ENCODE results near the gene ESAM. TPM values are rescaled to one million over a fixed set of nuclear protein-coding genes. Genes with fewer than 3 reads are reported as not detected.

Gene ESAM
- total RNA-seq, 1 experiment from 2014 or later: 0.92 TPM

- H3K27ac Mint-ChIP-seq: no peak overlapping the region
- H3K27me3 Mint-ChIP-seq (ENCODE audit: low read depth): peaks cover 97% of the 10 kb centered on the region
- no peak for DNase-seq
- Histone ChIP-seq H3K79me1 (ENCODE audit: insufficient read depth, low read depth, low read length, poor library complexity, severe bottlenecking) (no peaks in the 10 kb centered on the region), H3K23ac (ENCODE audit: insufficient read length, low read depth, low read length) (no peak overlapping the region), H2AFZ (ENCODE audit: low read length) (no peak overlapping the region), H3T11ph (ENCODE audit: low read length) (no peak overlapping the region), H3K56ac (ENCODE audit: insufficient read length, low read depth, low read length) (no peak overlapping the region), H3K14ac (ENCODE audit: insufficient read depth, low read length) (no peak overlapping the region), H4K5ac (ENCODE audit: insufficient read length, low read depth, low read length) (no peak overlapping the region), H3K27ac (ENCODE audit: insufficient read length, low read depth, low read length) (no peak overlapping the region), H4K20me1 (ENCODE audit: control insufficient read depth, insufficient read depth, insufficient read length) (no peaks in the 10 kb centered on the region), H3K4me2 (ENCODE audit: insufficient read depth, insufficient read length, low read length) (no peak overlapping the region), H2BK120ac (ENCODE audit: low read depth, low read length, poor library complexity, severe bottlenecking) (no peak overlapping the region), H4K91ac (ENCODE audit: insufficient read length, low read depth, low read length) (no peak overlapping the region), H3K79me2 (ENCODE audit: insufficient read depth, low read length) (no peaks in the 10 kb centered on the region), H2AK5ac (ENCODE audit: insufficient read length, low read length) (no peak overlapping the region), H3K9me3 (ENCODE audit: control insufficient read depth, low read depth, low read length) (no peaks in the 10 kb centered on the region), H2BK5ac (ENCODE audit: insufficient read length, low read length) (no peak overlapping the region), H2BK12ac (ENCODE audit: insufficient read length, low read depth, low read length) (no peak overlapping the region), H2BK15ac (ENCODE audit: low read depth, low read length) (no peak overlapping the region), H3K9ac (ENCODE audit: extremely low read depth, insufficient read length, low read length) (no peak overlapping the region), H3K18ac (ENCODE audit: insufficient read length, low read depth, low read length) (no peak overlapping the region), H2BK20ac (ENCODE audit: low read depth, low read length, poor library complexity, severe bottlenecking) (no peak overlapping the region), H3K23me2 (ENCODE audit: insufficient read length, low read depth, low read length, poor library complexity, severe bottlenecking) (peaks cover 9% of the 10 kb centered on the region), H3K4me1 (ENCODE audit: insufficient read depth, low read length) (peaks cover 6% of the 10 kb centered on the region), H3K4ac (ENCODE audit: low read depth, low read length) (no peak overlapping the region), H4K8ac (replicated peaks; ENCODE audit: insufficient read length, low read depth, low read length) (no peak overlapping the region), H3K27me3 (ENCODE audit: insufficient read depth, low read length) (peaks cover 53% of the 10 kb centered on the region)
- H3K4me1 Mint-ChIP-seq: peaks cover 34 to 43% of the 10 kb centered on the region in 2 experiments
- H3K4me3 Mint-ChIP-seq: no peak overlapping the region
- H3K36me3 Mint-ChIP-seq (ENCODE audit: insufficient read depth in 1 of 3, low read depth in 3 of 3): no peaks in the 10 kb centered on the region; a peak in 1 of 7 replicates
- no CpG with 5 or more reads among the region's 2 CpGs for WGBS (ENCODE audit: extremely low coverage, insufficient read length, low lambda C conversion rate)
- H3K9me3 Mint-ChIP-seq: no peaks in the 10 kb centered on the region
- TF ChIP-seq CTCF (conservative IDR thresholded peaks at IDR 0.05): no peak
Measured at GRCh38 chr11:124719534-124719933, 42.6 kb downstream of the ESAM start.

Measured in H9 (cell line).